ENCODE measurements around the gene KASH5. TPM values are rescaled to one million over a fixed set of nuclear protein-coding genes. Genes with fewer than 3 reads are reported as not detected.

The KASH5 gene
- total and polyA plus RNA-seq, 2 of the 13 experiments (the other 11 are each of a cell fraction or from before 2014, with no cell fraction given): not detected

DNA sequence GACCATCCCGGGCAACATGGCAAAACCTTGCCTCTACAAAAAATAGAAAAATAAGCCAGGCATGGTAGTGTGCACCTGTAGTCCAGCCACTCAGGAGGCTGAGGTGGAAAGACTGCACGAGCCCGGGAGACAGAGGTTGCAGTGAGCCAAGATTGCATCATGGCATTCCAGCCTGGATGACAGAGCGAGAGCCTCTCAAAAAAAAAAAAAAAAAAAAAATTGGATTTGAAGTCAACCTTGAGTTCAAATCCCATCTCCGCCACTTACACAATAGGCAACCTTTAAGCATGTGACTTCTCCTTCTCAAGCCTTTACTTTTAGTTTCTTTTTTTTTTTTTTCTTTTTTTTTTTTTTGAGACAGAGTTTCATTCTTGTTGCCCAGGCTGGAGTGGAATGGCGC, 12.0 kb downstream of the KASH5 start (continued):
- TF ChIP-seq SKIL (CRISPR knock-in tag; IDR thresholded peaks at IDR 0.05; ENCODE audit: borderline replicate concordance) (no peak), KDM3A (CRISPR knock-in tag; IDR thresholded peaks at IDR 0.05; ENCODE audit: low read depth) (no peak), HES4 (CRISPR knock-in tag; IDR thresholded peaks at IDR 0.05; ENCODE audit: borderline replicate concordance) (no peak), CEBPB (IDR thresholded peaks at IDR 0.05; ENCODE audit: borderline replicate concordance, low read depth, low read length) (peak; percentile 76), DDIT3 (CRISPR knock-in tag; IDR thresholded peaks at IDR 0.05) (no peak), CENPX (CRISPR knock-in tag; IDR thresholded peaks at IDR 0.05) (no peak), ZNF362 (CRISPR knock-in tag; IDR thresholded peaks at IDR 0.05; ENCODE audit: borderline replicate concordance) (peak; percentile 57; the same call in 1 of the 2 replicates), ZNF260 (CRISPR knock-in tag; IDR thresholded peaks at IDR 0.05; ENCODE audit: borderline replicate concordance, low read depth) (no peak)
- TF ChIP-seq, protein P1, sequence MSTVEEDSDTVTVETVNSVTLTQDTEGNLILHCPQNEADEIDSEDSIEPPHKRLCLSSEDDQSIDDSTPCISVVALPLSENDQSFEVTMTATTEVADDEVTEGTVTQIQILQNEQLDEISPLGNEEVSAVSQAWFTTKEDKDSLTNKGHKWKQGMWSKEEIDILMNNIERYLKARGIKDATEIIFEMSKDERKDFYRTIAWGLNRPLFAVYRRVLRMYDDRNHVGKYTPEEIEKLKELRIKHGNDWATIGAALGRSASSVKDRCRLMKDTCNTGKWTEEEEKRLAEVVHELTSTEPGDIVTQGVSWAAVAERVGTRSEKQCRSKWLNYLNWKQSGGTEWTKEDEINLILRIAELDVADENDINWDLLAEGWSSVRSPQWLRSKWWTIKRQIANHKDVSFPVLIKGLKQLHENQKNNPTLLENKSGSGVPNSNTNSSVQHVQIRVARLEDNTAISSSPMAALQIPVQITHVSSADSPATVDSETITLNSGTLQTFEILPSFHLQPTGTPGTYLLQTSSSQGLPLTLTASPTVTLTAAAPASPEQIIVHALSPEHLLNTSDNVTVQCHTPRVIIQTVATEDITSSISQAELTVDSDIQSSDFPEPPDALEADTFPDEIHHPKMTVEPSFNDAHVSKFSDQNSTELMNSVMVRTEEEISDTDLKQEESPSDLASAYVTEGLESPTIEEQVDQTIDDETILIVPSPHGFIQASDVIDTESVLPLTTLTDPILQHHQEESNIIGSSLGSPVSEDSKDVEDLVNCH (CRISPR knock-in tag; IDR thresholded peaks at IDR 0.05): no peak

Data from HepG2 (cell line).